Endothelial cell (in vitro differentiated cells): Measurements from ENCODE around the gene B9D1. TPM values are rescaled to one million over a fixed set of nuclear protein-coding genes. Genes with fewer than 3 reads are reported as not detected.

Experiments used
- DNase-seq: peaks from one replicate; pipeline ENCODE4 v3.0.0; 2021; ENCODE audit warnings: low spot score
- H3K27ac Mint-ChIP-seq: one replicate; pipeline ENCODE4 v1.8.0; 2021; ENCODE audit warnings: mixed read lengths, inconsistent platforms; ENCODE audit not compliant: unreplicated experiment
- H3K27me3 Mint-ChIP-seq: one replicate; pipeline ENCODE4 v1.8.0; 2021; ENCODE audit warnings: mild to moderate bottlenecking, moderate library complexity, mixed read lengths, inconsistent platforms; ENCODE audit not compliant: unreplicated experiment
- H3K36me3 Mint-ChIP-seq: one replicate; pipeline ENCODE4 v1.8.0; 2021; ENCODE audit warnings: mild to moderate bottlenecking, low read depth, mixed read lengths, inconsistent platforms; ENCODE audit not compliant: unreplicated experiment
- H3K4me1 Mint-ChIP-seq: one replicate; pipeline ENCODE4 v1.8.0; 2021; ENCODE audit warnings: mild to moderate bottlenecking, mixed read lengths, inconsistent platforms; ENCODE audit not compliant: unreplicated experiment
- H3K4me3 Mint-ChIP-seq: one replicate; pipeline ENCODE4 v1.8.0; 2021; ENCODE audit warnings: mild to moderate bottlenecking, mixed read lengths, inconsistent platforms; ENCODE audit not compliant: unreplicated experiment
- H3K9me3 Mint-ChIP-seq: one replicate; pipeline ENCODE4 v1.8.0; 2021; ENCODE audit warnings: mixed read lengths, inconsistent platforms; ENCODE audit not compliant: unreplicated experiment
- total RNA-seq: library from RNA; stranded (reverse); fragmentation: NEBNext Ultra II Directional; extraction: Animal tissue kit (Norgen Biotek cat#: 25700); gene quantifications from one replicate; pipeline ENCODE4 v1.2.1, GENCODE V29; 2021; ENCODE audit not compliant: unreplicated experiment
- TF ChIP-seq, protein P1 (sequence below): fragments of 200-600 bp; sonication (generic); IDR thresholded peaks from one replicate; pipeline ENCODE4 v1.5.0; 2021; ENCODE audit warnings: antibody characterized with exemption; ENCODE audit not compliant: unreplicated experiment

Gene B9D1
- total RNA-seq, 1 donor from 2014 or later, result 6.2 TPM

DNA sequence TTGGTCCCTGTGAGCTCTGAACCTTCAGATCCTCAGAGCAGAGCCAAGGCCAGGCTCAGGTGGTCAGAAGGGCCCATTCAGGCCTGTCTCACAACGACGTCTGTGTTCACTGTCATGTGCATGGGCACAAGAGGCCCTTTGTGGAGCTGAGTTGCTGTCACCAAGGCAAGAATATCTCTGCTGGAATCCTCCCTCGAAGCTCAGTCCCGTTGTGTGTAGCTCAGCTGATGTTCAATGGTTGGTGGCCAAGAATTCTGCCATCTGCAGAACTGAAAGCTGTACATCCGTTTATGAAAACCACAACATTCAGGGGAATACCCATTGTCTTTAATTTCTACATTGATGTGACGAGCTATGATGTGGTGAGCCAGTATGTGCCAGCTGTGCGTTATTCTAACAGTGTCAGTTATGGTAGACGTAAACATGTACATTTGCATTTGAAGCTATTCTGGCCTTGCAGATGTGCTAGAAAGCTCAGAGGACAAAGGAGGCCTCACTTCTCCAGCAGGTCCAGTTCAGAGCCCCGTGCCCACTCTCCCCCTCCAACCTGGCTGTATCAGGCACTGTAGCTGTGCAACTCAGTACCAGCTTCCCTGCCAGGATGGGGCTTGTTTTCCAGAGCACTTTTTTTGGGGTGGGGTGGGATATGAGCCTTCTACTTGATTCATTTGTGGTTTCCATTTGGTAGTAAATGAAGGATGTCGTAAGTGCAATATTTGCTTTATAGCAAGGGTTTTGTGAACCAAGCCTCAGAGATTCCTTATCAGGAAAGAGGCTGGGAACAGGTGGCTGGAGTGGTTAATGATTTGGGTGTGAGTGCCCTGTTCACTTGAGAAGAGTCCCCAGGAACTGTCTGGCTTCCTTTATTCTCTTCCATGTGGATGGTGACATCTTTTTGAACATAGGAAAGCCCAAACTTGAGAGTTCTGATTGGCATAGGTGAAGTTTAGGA, 56.1 kb downstream of the B9D1 start:
- TF ChIP-seq, protein P1, sequence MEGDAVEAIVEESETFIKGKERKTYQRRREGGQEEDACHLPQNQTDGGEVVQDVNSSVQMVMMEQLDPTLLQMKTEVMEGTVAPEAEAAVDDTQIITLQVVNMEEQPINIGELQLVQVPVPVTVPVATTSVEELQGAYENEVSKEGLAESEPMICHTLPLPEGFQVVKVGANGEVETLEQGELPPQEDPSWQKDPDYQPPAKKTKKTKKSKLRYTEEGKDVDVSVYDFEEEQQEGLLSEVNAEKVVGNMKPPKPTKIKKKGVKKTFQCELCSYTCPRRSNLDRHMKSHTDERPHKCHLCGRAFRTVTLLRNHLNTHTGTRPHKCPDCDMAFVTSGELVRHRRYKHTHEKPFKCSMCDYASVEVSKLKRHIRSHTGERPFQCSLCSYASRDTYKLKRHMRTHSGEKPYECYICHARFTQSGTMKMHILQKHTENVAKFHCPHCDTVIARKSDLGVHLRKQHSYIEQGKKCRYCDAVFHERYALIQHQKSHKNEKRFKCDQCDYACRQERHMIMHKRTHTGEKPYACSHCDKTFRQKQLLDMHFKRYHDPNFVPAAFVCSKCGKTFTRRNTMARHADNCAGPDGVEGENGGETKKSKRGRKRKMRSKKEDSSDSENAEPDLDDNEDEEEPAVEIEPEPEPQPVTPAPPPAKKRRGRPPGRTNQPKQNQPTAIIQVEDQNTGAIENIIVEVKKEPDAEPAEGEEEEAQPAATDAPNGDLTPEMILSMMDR, result no peak
- H3K27me3 Mint-ChIP-seq, result peaks cover 13% of the 10 kb centered on the region
- no peaks in the 10 kb centered on the region for H3K9me3 Mint-ChIP-seq
- H3K4me1 Mint-ChIP-seq, result peaks cover 51% of the 10 kb centered on the region
- H3K4me3 Mint-ChIP-seq, result no peak overlapping the region
- no peak for DNase-seq
- H3K27ac Mint-ChIP-seq, result no peak overlapping the region
- peaks cover 10% of the 10 kb centered on the region for H3K36me3 Mint-ChIP-seq

DNA sequence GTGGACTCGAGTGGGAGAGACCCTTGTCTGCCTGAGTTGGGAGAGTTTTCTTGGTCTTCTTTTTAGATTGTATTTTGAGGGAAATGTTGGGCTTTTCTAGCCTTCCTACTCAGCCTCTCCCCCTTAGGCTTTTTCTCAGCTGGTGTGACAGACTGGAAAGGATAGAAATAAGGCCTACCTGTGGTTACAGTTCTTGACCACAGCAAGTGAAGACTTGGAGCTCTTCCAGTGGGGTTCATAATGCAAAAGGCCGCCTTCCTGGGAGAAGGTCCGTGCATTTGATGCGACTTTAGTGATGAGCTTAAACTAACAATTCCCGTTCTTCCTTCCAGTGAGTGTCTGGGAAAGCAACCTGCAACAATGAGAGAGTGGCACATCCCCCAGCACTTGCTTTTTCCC, 56.8 kb downstream of the B9D1 start:
- H3K36me3 Mint-ChIP-seq, result peaks cover 15% of the 10 kb centered on the region
- no peaks in the 10 kb centered on the region for H3K9me3 Mint-ChIP-seq
- no peak overlapping the region for H3K4me3 Mint-ChIP-seq
- TF ChIP-seq, protein P1, result no peak
- no peak overlapping the region for H3K27ac Mint-ChIP-seq
- peaks cover 13% of the 10 kb centered on the region for H3K27me3 Mint-ChIP-seq
- DNase-seq, result no peak
- peaks cover 50% of the 10 kb centered on the region for H3K4me1 Mint-ChIP-seq

DNA sequence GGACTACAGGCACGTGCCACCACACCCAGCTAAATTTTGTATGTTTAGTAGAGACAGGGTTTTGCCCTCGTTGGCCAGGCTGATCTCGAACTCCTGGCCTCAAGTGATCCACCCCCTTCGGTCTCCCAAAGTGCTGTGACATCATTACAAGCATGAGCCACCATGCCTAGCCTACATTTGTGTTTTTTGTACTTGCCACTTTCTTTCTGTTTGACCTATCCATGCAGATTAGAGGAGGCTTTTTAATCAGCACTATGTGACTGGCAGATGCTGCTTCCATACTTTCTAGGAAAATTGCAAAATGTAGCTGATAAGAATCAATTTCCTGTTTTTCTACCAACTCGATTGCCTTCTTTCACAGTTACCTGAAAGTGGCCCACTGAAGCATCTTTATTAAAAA, 57.3 kb downstream of the B9D1 start:
- TF ChIP-seq, protein P1, result no peak
- no peak for DNase-seq
- Mint-ChIP-seq H3K4me3 (no peak overlapping the region), H3K27me3 (peaks cover 13% of the 10 kb centered on the region), H3K27ac (peak overlapping the region; percentile 15), H3K4me1 (peaks cover 48% of the 10 kb centered on the region), H3K9me3 (no peaks in the 10 kb centered on the region), H3K36me3 (peaks cover 15% of the 10 kb centered on the region)

DNA sequence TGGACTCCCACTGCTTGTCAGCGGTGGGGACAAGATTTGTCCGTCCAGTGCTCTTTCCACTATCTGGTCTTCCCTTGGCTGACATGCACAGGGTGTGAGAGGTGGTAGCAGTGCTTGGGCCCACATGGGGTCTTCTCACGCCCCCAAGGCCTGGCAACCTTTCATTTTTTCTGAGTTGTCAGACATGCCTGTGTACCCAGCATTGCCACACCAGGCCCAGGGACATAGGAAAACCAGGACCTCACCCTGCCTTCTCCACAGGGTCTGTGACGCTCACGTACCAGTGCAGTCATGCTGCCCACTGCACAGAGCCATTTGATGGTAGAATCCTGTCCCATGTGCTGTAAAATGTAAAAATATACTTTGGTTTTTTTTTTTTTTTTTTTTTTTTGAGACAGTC, 57.8 kb downstream of the B9D1 start:
- no peak for DNase-seq
- TF ChIP-seq, protein P1, result no peak
- no peak overlapping the region for H3K4me3 Mint-ChIP-seq
- peaks cover 12% of the 10 kb centered on the region for H3K36me3 Mint-ChIP-seq
- peaks cover 13% of the 10 kb centered on the region for H3K27me3 Mint-ChIP-seq
- no peaks in the 10 kb centered on the region for H3K9me3 Mint-ChIP-seq
- no peak overlapping the region for H3K27ac Mint-ChIP-seq
- H3K4me1 Mint-ChIP-seq, result peaks cover 52% of the 10 kb centered on the region

DNA sequence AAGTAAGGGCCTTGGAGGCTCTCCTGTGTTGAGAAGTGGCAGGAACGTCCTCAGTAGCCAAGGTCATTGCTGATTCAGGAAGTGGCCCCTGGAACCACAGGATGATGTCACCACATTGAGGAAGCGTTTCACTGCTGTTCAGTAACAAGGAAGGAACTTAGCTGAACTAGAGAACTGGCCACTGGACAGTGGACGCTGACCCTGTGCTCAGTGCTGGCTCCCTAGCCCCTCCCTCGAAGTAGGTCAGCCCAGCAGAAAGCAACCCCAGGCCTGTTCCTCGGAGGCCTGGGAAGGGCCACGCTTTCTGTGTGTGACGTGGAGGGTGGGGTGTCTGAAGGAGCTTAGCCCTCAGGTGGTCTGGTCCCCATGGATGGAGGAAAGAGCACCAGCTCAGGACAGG, 58.3 kb downstream of the B9D1 start:
- Mint-ChIP-seq H3K36me3 (peaks cover 8% of the 10 kb centered on the region), H3K27ac (peak overlapping the region; percentile 93), H3K4me3 (peak overlapping the region; percentile 73), H3K27me3 (peaks cover 13% of the 10 kb centered on the region), H3K4me1 (peaks cover 49% of the 10 kb centered on the region), H3K9me3 (no peaks in the 10 kb centered on the region)
- TF ChIP-seq, protein P1, result no peak
- peak; percentile 26 for DNase-seq
